Erythroblast (primary cell): ENCODE data around the gene NTRK2.

Source experiments
- DNase-seq, 2 experiments: peaks; one replicate each; lab custom pipeline; 2025; lab: John Stamatoyannopoulos, UW
- GATA1 ChIP-seq: IDR thresholded peaks from 2 replicates; pipeline ENCODE4 v1.6.1; 2011; ENCODE audit warnings: low read depth, mild to moderate bottlenecking, control low read depth, low read length, moderate library complexity
- POLR2A ChIP-seq: IDR thresholded peaks from 2 replicates; pipeline ENCODE4 v1.6.1; 2011; ENCODE audit warnings: mild to moderate bottlenecking, low read length

NTRK2 gene

GRCh38 chr9:84759300-84759750 is 89.8 kb downstream of the NTRK2 start:
- DNase-seq: no peak
- no peak for TF ChIP-seq POLR2A
- no peak for TF ChIP-seq GATA1

- TF ChIP-seq POLR2A (no peak), GATA1 (no peak)
- no peak for DNase-seq
These were observed 90.3 kb downstream of the NTRK2 start for GRCh38 chr9:84759804-84760203.

GRCh38 chr9:84761137-84761808 is 91.7 kb downstream of the NTRK2 start:
- no peak for DNase-seq
- TF ChIP-seq GATA1: no peak
- TF ChIP-seq POLR2A: no peak

GRCh38 chr9:84772511-84772910 is 103.0 kb downstream of the NTRK2 start:
- TF ChIP-seq POLR2A: no peak
- no peak for DNase-seq

GRCh38 chr9:84773022-84773421 is 103.5 kb downstream of the NTRK2 start:
- TF ChIP-seq POLR2A (no peak), GATA1 (no peak)

GRCh38 chr9:84775056-84775643 is 105.6 kb downstream of the NTRK2 start:
- DNase-seq: no peak
- TF ChIP-seq GATA1 (no peak), POLR2A (no peak)

More at GRCh38 chr9:84773022-84773421, 103.5 kb downstream of the NTRK2 start:
- DNase-seq: no peak

GRCh38 chr9:84778570-84778969 is 109.0 kb downstream of the NTRK2 start:
- DNase-seq: no peak
- TF ChIP-seq POLR2A: no peak
- TF ChIP-seq GATA1: no peak

GRCh38 chr9:84779883-84780282 is 110.4 kb downstream of the NTRK2 start:
- TF ChIP-seq POLR2A (no peak), GATA1 (no peak)
- no peak for DNase-seq

GRCh38 chr9:84780385-84780784 is 110.9 kb downstream of the NTRK2 start:
- TF ChIP-seq GATA1 (no peak), POLR2A (no peak)
- DNase-seq: no peak

- DNase-seq: peak; percentile 1 to 23
- TF ChIP-seq POLR2A: no peak
- TF ChIP-seq GATA1: no peak
These were observed 111.9 kb downstream of the NTRK2 start for GRCh38 chr9:84781458-84781857.

GRCh38 chr9:84781931-84782866 is 112.7 kb downstream of the NTRK2 start:
- TF ChIP-seq POLR2A (no peak), GATA1 (no peak)

GRCh38 chr9:84785792-84786547 is 116.4 kb downstream of the NTRK2 start:
- no peak for DNase-seq
- TF ChIP-seq POLR2A (no peak), GATA1 (no peak)

More at GRCh38 chr9:84781931-84782866, 112.7 kb downstream of the NTRK2 start:
- DNase-seq: peak; percentile 1 to 5
